Hematopoietic multipotent progenitor cell treated with erythropoietin and hydrocortisone succinate and interleukin-3 and kit ligand, for 6 days (in vitro differentiated cells): Measurements from ENCODE around the gene ABHD5.
A peak's percentile ranks its signal among the peaks of the same experiment; 100 is the strongest.

ENCODE experiments used
- DNase-seq: peaks from one replicate; pipeline ENCODE4 v3.0.0-alpha.2; 2015

The ABHD5 gene

GRCh38 chr3:43726521-43726920 is 35.8 kb downstream of the ABHD5 start:
- no peak for DNase-seq

GRCh38 chr3:43727930-43728329 is 37.2 kb downstream of the ABHD5 start:
- DNase-seq: no peak

GRCh38 chr3:43728476-43728875 is 37.7 kb downstream of the ABHD5 start:
- DNase-seq: no peak

DNA sequence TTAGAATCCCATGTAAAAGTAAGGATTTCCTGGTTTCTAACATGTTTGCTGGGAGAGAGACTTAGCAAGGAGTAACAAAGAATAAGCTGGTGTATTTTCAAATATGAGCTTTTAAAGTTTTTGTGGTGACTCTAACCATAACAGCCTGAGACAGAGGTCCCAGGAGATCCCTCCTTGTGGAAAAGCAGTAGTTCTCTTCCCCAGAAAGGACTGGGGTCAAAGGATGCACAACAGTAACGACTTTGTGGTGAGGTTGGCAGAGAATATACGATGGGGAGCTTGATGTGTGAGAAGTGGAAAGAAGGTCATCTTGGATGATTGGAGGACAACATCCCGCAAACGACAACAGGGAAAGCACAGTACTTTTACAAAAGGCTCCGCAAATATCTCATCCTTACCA is 38.2 kb downstream of the ABHD5 start:
- no peak for DNase-seq

- DNase-seq: no peak
Observed at GRCh38 chr3:43729707-43730414, 39.1 kb downstream of the ABHD5 start.

- DNase-seq: no peak
Observed at GRCh38 chr3:43732747-43733425, 42.1 kb downstream of the ABHD5 start.

- DNase-seq: no peak
Observed at GRCh38 chr3:43733459-43734384, 43.0 kb downstream of the ABHD5 start.

DNA sequence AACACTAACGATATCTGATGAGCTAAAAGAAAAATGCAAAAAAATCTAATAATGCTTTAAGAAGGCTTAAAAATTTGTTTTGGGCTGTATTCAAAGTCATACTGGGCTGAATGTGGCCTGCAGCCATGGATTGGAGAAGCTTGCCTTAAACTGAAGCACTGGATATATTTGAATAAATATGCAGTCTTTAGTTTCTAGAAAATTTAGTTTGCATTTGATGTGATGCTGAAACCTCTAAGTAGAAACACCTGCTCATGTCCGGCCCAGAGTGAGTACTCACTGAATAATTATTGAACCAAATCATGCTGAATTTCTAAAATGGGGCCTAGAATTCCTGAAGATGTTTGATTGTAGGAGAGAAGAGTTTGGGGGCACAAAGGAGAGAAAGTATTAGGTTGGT is 43.9 kb downstream of the ABHD5 start:
- no peak for DNase-seq

DNA sequence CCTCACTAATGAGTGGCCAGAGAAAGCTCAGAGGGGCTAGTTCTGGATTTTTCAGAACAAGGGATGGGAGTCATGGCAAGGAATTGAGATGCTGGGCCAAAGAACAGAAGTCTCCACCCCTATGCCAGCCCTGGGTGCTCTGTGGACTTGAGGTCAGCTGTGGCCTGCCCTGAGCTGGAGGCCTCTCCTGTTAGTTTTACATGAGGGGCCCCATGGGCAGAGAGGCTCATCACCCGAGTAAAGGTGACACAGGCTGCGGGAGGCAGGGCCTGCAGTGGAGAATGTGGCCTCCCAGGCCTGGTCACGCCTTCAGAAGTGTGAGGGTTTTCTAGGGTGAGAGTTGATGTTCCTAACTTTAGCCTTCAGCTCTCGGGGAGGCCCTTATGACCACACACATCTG is 44.9 kb downstream of the ABHD5 start:
- DNase-seq: no peak

GRCh38 chr3:43736558-43737440 is 46.1 kb downstream of the ABHD5 start:
- no peak for DNase-seq

DNA sequence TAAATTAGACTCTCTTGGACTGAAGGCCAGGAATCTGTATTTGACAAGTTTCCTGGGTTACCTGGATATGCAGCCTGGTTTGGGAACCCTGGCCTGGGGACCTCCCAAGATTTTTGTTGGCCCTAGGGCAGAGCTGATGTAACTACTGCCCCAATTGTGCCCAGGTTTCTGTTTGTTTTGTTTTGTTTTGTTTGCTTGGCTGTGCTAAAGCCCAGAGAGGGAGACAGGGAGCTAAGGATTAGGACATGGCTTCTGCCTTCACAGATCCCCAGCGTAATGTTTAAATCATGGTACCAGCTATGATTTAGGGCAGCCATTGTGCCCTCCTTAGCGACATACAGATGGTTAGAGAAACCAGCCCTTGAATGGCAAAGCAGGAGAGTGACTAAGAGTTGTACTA is 47.6 kb downstream of the ABHD5 start:
- DNase-seq: no peak

DNA sequence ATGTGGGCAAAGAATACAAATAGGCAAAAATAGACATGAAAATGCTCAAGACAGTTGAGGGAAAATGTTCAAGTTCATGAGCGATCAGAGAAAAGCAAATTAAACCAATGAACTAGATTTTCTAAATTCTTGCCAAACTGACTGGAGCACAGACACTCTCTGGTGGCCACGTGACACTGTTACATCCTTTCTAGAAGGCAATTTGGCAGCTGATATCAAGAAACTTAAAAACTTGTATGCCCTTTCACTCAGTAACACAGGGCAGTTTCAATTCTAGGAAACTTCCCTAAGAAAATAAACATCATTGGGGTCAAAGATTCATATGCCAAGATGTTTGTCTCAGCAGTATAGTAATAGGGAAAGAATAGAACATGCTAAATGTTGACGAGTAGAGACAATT is 52.2 kb downstream of the ABHD5 start:
- DNase-seq: peak; percentile 42

DNA sequence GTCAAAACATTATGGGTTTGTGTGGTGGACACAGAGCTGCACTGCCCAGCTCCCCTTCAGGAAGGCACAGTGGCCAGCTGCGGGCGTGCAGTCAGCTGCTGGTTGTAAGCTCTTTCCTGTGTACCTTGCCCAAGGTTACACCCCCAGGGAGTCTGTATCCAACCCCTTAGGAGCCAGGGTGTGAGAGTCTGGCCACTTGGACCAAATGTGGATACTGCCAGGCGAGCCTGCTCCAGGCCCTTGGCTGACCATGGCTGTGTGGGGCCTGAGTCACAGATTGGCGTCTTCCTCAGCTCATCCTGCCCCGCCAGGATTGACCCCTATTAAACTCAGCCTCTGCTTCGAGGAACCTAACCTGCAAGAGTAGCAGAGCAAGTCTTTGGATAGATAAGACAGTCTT is 56.9 kb downstream of the ABHD5 start:
- no peak for DNase-seq

DNA sequence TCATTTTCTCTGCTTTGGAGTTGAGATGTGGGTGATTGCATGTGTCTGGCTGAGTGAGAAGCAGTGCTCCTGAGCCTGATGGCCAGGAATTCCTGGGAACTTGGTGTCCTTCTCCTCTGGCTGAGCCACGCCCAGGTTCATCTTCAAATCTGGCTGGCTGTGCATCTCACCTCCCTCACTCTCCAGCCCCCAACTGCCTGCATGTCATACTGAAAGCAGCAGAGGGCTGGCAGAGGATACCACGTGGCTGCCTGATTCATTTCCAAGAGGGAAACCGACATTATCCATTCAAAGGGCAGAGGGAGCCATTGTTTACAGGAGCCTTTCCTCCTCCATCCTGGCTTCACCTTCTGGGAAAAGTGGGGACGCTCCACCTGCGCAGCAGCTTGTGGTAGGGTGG is 57.4 kb downstream of the ABHD5 start:
- no peak for DNase-seq

DNA sequence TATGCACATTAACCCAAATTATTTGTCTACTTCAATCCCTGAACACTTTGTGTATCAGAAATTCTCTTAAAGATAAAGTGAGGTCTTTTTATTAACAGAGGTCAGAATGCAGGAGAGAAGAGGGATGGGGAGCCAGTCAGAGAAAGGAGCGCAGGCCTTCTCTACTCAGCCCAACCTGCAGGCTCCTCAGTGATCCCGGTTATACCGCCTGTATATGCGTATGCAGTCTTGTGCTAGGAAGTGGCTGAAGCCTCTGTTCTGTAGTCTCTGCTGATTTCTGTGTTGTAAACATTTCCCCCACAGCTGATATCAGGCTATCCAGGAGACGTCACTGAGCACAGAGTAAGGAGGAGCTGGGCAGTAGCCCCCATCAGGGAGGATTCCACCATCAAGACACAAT is 57.9 kb downstream of the ABHD5 start:
- no peak for DNase-seq

GRCh38 chr3:43752905-43753304 is 62.2 kb downstream of the ABHD5 start:
- DNase-seq: no peak

DNA sequence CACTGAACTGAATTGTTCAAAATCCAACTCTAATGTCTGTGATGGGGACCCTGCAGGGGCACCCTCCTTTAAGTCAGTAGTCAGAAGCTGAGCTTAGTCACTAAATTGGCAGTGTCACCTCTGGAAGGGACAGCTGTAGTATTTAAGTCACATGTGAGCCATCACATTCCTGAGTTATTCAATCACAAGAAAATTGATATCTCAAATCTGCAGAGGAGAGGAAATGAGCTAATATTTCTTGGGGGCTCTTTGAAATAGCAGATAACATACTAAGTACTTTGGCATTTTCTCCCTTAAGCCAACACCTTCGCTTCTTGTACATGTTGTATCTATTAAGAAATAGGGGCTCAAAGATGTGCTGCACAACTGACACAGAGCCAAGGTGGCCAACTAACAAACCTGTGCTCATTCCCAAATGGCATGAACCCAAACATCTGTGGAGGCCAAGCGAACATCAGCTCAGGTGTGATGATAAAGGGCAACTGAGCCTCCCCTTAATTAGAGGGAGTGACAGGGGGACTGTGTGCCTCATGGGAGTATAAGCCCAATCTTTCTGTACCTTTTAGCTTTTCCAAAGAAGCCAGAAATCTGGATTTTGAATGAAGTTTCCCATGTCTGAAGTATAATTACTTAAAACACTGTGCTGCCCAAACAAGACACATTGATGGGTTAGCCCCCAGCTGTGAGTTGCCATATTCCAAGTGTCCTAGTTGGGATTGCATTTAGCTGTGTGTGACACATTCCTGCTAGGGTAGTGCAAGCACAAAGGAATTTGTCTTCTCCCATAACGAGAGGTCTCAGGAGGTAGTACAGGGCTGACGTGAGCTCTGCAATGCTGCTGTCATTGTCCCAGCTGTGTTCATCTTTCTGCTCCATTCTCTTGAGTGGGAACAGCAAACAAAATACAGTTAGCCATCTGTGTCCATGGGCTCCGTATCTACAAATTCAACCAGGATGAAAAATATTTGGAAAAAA is 63.3 kb downstream of the ABHD5 start:
- DNase-seq: no peak

GRCh38 chr3:43755516-43756200 is 64.9 kb downstream of the ABHD5 start:
- DNase-seq: no peak

DNA sequence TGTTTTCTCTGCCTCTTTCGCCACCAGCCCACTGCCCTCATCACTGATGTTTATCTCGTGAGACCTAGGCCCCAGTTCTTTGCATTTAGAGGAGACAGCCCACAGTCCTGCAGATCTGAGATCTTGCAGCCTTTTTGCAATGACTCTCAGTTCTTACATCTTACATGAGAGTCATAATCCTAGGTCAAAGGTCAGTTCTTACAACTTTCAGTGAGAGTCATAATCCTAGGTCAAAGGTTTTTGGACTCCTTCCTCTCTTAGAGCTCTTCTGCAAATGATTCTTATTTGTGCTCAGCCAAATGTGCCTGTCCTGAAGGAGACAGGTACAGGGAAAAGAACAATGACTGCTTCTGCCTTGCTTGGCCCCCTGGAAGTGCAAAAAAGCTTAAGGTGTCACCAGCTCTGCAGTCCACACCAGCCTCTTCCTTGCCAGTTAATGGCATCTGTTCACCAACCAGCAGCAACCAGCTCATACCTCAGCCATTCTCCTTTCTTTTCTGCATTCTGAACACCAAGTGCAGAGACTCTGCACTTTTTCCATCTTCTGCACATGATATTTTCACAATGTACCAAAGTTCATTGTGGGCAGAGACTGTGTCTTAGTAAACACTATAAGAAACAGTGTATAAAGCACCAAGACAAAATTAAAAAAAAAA is 67.1 kb downstream of the ABHD5 start:
- no peak for DNase-seq

- DNase-seq: no peak
Observed at GRCh38 chr3:43758592-43759225, 68.0 kb downstream of the ABHD5 start.
